ENCODE data around the gene SLC35B4. TPM values are rescaled to one million over a fixed set of nuclear protein-coding genes. Genes with fewer than 3 reads are reported as not detected.

SLC35B4 gene
- total and polyA plus RNA-seq, 2 donors (not counting 1 experiment from before 2014, with no cell fraction given): 6.0 to 14.8 TPM

DNA sequence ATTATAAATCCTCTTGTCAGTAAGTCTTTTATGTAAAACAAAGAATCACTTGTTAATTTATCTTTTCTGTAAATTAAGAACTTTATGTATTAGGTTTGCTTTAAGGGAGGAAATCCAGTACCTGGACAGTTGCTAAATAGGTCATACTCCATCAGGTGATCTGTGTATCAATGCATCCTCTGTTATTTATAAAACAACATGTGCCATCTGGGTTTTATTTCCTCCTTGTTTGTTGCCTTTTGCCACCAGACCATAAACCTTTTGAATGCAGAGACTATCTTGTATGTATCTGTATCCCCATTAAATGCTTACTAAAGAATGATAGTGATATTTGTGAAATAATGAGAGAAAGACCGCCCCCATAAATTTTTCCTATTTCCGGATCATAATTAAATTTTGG, 70.0 kb downstream of the SLC35B4 start:
- TF ChIP-seq, protein P1, sequence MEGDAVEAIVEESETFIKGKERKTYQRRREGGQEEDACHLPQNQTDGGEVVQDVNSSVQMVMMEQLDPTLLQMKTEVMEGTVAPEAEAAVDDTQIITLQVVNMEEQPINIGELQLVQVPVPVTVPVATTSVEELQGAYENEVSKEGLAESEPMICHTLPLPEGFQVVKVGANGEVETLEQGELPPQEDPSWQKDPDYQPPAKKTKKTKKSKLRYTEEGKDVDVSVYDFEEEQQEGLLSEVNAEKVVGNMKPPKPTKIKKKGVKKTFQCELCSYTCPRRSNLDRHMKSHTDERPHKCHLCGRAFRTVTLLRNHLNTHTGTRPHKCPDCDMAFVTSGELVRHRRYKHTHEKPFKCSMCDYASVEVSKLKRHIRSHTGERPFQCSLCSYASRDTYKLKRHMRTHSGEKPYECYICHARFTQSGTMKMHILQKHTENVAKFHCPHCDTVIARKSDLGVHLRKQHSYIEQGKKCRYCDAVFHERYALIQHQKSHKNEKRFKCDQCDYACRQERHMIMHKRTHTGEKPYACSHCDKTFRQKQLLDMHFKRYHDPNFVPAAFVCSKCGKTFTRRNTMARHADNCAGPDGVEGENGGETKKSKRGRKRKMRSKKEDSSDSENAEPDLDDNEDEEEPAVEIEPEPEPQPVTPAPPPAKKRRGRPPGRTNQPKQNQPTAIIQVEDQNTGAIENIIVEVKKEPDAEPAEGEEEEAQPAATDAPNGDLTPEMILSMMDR (IDR thresholded peaks at IDR 0.05): no peak
- no peak for TF ChIP-seq EZH2 (IDR thresholded peaks at IDR 0.05; ENCODE audit: borderline replicate concordance, insufficient read depth, low read depth, low read length, poor library complexity, severe bottlenecking)
- H3K36me3 ChIP-seq (replicated peaks in 1 of 2; ENCODE audit: control extremely low read depth in 1 of 2, control insufficient read depth in 1 of 2, extremely low read depth in 1 of 2, insufficient read depth in 2 of 2, low read length in 1 of 2): no peaks in the 10 kb centered on the region
- intact Hi-C loops (cut with micrococcal nuclease): no loop called here
- no peaks in the 10 kb centered on the region for H3K27me3 ChIP-seq (replicated peaks in 1 of 4; ENCODE audit: control extremely low read depth in 1 of 4, control insufficient read depth in 3 of 4, insufficient read depth in 4 of 4, low read length in 3 of 4)
- H2AFZ ChIP-seq (ENCODE audit: insufficient read depth, low read depth, low read length, poor library complexity, severe bottlenecking): no peak overlapping the region
- ATAC-seq (ENCODE audit: low read depth): no peak
- H3K4me2 ChIP-seq (replicated peaks; ENCODE audit: low read depth, low read length, poor library complexity, severe bottlenecking): no peak overlapping the region
- H4K20me1 ChIP-seq (ENCODE audit: control insufficient read depth, insufficient read depth, low read length, poor library complexity, severe bottlenecking): no peaks in the 10 kb centered on the region
- Mint-ChIP-seq H3K4me1 (peaks cover 5% of the 10 kb centered on the region), H3K27me3 (no peaks in the 10 kb centered on the region), H3K27ac (no peak overlapping the region), H3K9me3 (ENCODE audit: insufficient read depth) (no peaks in the 10 kb centered on the region), H3K4me3 (no peak overlapping the region)
- no peak overlapping the region for H3K27ac ChIP-seq (ENCODE audit: low read length in 2 of 2)
- no peak overlapping the region for H3K4me3 ChIP-seq (ENCODE audit: control extremely low read depth in 1 of 5, extremely low read depth in 1 of 5, insufficient read depth in 1 of 5, low read depth in 2 of 5, low read length in 4 of 5)
- H3K79me2 ChIP-seq (ENCODE audit: control insufficient read depth, insufficient read depth, low read length): no peaks in the 10 kb centered on the region
- DNase-seq: no peak
- POLR2A ChIA-PET: no interaction called here
- no peaks in the 10 kb centered on the region for H3K4me1 ChIP-seq (ENCODE audit: control insufficient read depth in 2 of 2, insufficient read depth in 2 of 2, low read length in 2 of 2)
- H3K9ac ChIP-seq (ENCODE audit: low read length): no peak overlapping the region
- no peaks in the 10 kb centered on the region for H3K9me3 ChIP-seq (ENCODE audit: control extremely low read depth in 1 of 3, control insufficient read depth in 2 of 3, insufficient read depth in 1 of 3, low read length in 2 of 3)
- WGBS (ENCODE audit: insufficient coverage): no CpG with 5 or more reads among the region's 2 CpGs
- CTCF ChIA-PET: no interaction called here

DNA sequence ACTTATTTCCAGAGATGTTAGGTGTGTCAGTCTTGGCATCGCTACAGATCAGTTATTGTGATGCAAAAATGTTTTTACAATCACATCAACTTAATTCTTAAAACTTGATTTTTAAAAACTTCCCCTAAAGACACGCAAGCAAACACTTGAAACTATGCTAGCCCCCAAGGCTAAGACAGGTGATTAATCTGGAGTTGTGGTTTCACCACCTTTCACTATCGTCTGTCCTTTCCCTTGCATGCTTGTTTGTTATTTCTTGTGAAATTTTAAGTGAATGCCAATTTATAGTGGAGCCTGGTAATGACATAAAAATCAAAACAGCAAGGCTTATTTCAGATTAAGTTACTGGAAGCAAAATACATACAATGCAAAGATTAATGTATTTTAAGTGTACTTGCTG, 70.4 kb downstream of the SLC35B4 start:
- H3K9me3 Mint-ChIP-seq (ENCODE audit: insufficient read depth): no peaks in the 10 kb centered on the region
- Histone ChIP-seq H2AFZ (ENCODE audit: insufficient read depth, low read depth, low read length, poor library complexity, severe bottlenecking) (no peak overlapping the region), H3K36me3 (replicated peaks in 1 of 2; ENCODE audit: control extremely low read depth in 1 of 2, control insufficient read depth in 1 of 2, extremely low read depth in 1 of 2, insufficient read depth in 2 of 2, low read length in 1 of 2) (no peaks in the 10 kb centered on the region), H3K9ac (ENCODE audit: low read length) (no peak overlapping the region), H3K4me3 (ENCODE audit: control extremely low read depth in 1 of 5, extremely low read depth in 1 of 5, insufficient read depth in 1 of 5, low read depth in 2 of 5, low read length in 4 of 5) (no peak overlapping the region), H3K4me2 (replicated peaks; ENCODE audit: low read depth, low read length, poor library complexity, severe bottlenecking) (no peak overlapping the region), H3K9me3 (ENCODE audit: control extremely low read depth in 1 of 3, control insufficient read depth in 2 of 3, insufficient read depth in 1 of 3, low read length in 2 of 3) (no peaks in the 10 kb centered on the region), H4K20me1 (ENCODE audit: control insufficient read depth, insufficient read depth, low read length, poor library complexity, severe bottlenecking) (no peaks in the 10 kb centered on the region), H3K4me1 (ENCODE audit: control insufficient read depth in 2 of 2, insufficient read depth in 2 of 2, low read length in 2 of 2) (no peaks in the 10 kb centered on the region), H3K27me3 (replicated peaks in 1 of 4; ENCODE audit: control extremely low read depth in 1 of 4, control insufficient read depth in 3 of 4, insufficient read depth in 4 of 4, low read length in 3 of 4) (no peaks in the 10 kb centered on the region), H3K79me2 (ENCODE audit: control insufficient read depth, insufficient read depth, low read length) (no peaks in the 10 kb centered on the region), H3K27ac (ENCODE audit: low read length in 2 of 2) (no peak overlapping the region)
- no CpG with 5 or more reads among the region's 3 CpGs for WGBS (ENCODE audit: insufficient coverage)
- no peak overlapping the region for H3K27ac Mint-ChIP-seq
- intact Hi-C loops (cut with micrococcal nuclease): no loop called here
- POLR2A ChIA-PET: no interaction called here
- no peak for ATAC-seq (ENCODE audit: low read depth)
- no peak overlapping the region for H3K4me3 Mint-ChIP-seq
- CTCF ChIA-PET: no interaction called here
- H3K27me3 Mint-ChIP-seq: no peaks in the 10 kb centered on the region
- TF ChIP-seq EZH2 (IDR thresholded peaks at IDR 0.05; ENCODE audit: borderline replicate concordance, insufficient read depth, low read depth, low read length, poor library complexity, severe bottlenecking): no peak
- TF ChIP-seq, protein P1 (IDR thresholded peaks at IDR 0.05): no peak
- no peak for DNase-seq
- H3K4me1 Mint-ChIP-seq: peaks cover 5% of the 10 kb centered on the region

Data from B cell (primary cell).